ENCODE measurements around the gene VWA5B1. TPM values are rescaled to one million over a fixed set of nuclear protein-coding genes. Genes with fewer than 3 reads are reported as not detected.

Gene VWA5B1
- total RNA-seq, 1 donor from 2014 or later, result 0.44 TPM

- peaks cover 5% of the 10 kb centered on the region for H3K4me1 Mint-ChIP-seq
- no peak for TF ChIP-seq CTCF (conservative IDR thresholded peaks at IDR 0.05)
- H3K27me3 Mint-ChIP-seq (ENCODE audit: low read depth), result peaks cover 91% of the 10 kb centered on the region
- no peak for DNase-seq (ENCODE audit: low read depth, low spot score)
- H3K4me3 Mint-ChIP-seq, result peak overlapping the region; percentile 72
- no peaks in the 10 kb centered on the region for H3K36me3 Mint-ChIP-seq (ENCODE audit: low read depth)
- H3K27ac Mint-ChIP-seq (ENCODE audit: unreplicated experiment), result no peak overlapping the region
- H3K9me3 Mint-ChIP-seq, result no peaks in the 10 kb centered on the region
These were observed 74.9 kb downstream of the VWA5B1 start for GRCh38 chr1:20365421-20366055.

GRCh38 chr1:20366056-20366462, 75.4 kb downstream of the VWA5B1 start:
- Mint-ChIP-seq H3K9me3 (no peaks in the 10 kb centered on the region), H3K27ac (ENCODE audit: unreplicated experiment) (no peak overlapping the region), H3K4me3 (peak overlapping the region; percentile 72), H3K36me3 (ENCODE audit: low read depth) (no peaks in the 10 kb centered on the region), H3K27me3 (ENCODE audit: low read depth) (peaks cover 91% of the 10 kb centered on the region), H3K4me1 (peaks cover 5% of the 10 kb centered on the region)
- no peak for DNase-seq (ENCODE audit: low read depth, low spot score)
- no peak for TF ChIP-seq CTCF (conservative IDR thresholded peaks at IDR 0.05)

GRCh38 chr1:20366463-20367115, 75.9 kb downstream of the VWA5B1 start:
- DNase-seq (ENCODE audit: low read depth, low spot score), result no peak
- no peak overlapping the region for H3K27ac Mint-ChIP-seq (ENCODE audit: unreplicated experiment)
- no peaks in the 10 kb centered on the region for H3K9me3 Mint-ChIP-seq
- H3K27me3 Mint-ChIP-seq (ENCODE audit: low read depth), result peaks cover 93% of the 10 kb centered on the region
- no peak for TF ChIP-seq CTCF (conservative IDR thresholded peaks at IDR 0.05)
- no peaks in the 10 kb centered on the region for H3K36me3 Mint-ChIP-seq (ENCODE audit: low read depth)
- peak overlapping the region; percentile 81 for H3K4me3 Mint-ChIP-seq
- peaks cover 5% of the 10 kb centered on the region for H3K4me1 Mint-ChIP-seq

- peak; percentile 46 for DNase-seq (ENCODE audit: low read depth, low spot score)
- Mint-ChIP-seq H3K9me3 (no peaks in the 10 kb centered on the region), H3K27ac (ENCODE audit: unreplicated experiment) (no peak overlapping the region), H3K4me3 (peak overlapping the region; percentile 81), H3K27me3 (ENCODE audit: low read depth) (peaks cover 93% of the 10 kb centered on the region), H3K36me3 (ENCODE audit: low read depth) (no peaks in the 10 kb centered on the region), H3K4me1 (peaks cover 5% of the 10 kb centered on the region)
- peak; percentile 68 for TF ChIP-seq CTCF (conservative IDR thresholded peaks at IDR 0.05)
These were observed 76.5 kb downstream of the VWA5B1 start for GRCh38 chr1:20367116-20367585.

- DNase-seq (ENCODE audit: low read depth, low spot score), result no peak
- Mint-ChIP-seq H3K27ac (ENCODE audit: unreplicated experiment) (no peak overlapping the region), H3K4me3 (no peak overlapping the region), H3K27me3 (ENCODE audit: low read depth) (peaks cover 93% of the 10 kb centered on the region), H3K36me3 (ENCODE audit: low read depth) (no peaks in the 10 kb centered on the region), H3K4me1 (peaks cover 5% of the 10 kb centered on the region), H3K9me3 (no peaks in the 10 kb centered on the region)
- TF ChIP-seq CTCF (conservative IDR thresholded peaks at IDR 0.05), result no peak
These were observed 77.0 kb downstream of the VWA5B1 start for GRCh38 chr1:20367626-20368025.

Data from neural crest cell (in vitro differentiated cells).